Stimulated activated CD4-positive, alpha-beta T cell treated with anti-CD3 and anti-CD28 coated beads, Interleukin-4, amount 100 ng/mL, for 4 hours (primary cell): ENCODE results near the gene KLHL2.
"Not testable (repeated sequence)": the region's sequence is repeated elsewhere in the genome, so short reads cannot be mapped to it uniquely, and the experiment has no call there.

Source experiments
- DNase-seq, 2 experiments: peaks; one replicate each; pipeline ENCODE4 v3.0.0-alpha.2; 2020

The KLHL2 gene

DNA sequence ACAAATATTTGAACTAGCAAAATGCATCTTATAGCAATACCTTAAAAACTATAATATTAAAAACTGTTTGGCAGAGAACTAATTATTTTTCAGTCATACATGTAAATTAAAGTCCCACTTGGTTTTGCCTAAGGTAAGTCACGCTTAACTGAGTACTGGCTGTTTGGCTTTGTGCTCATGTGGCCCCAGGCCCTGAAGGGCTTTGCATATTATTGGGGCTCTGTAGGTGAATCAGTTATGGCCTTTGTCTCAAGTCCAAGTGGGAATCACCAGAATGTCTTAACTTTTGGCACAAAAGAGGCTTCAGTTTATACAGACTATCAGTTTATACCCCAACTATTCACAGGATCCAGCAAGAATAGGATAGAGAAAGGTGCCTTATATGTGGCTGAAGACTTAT is 29.5 kb downstream of the KLHL2 start:
- DNase-seq = not testable (repeated sequence)

DNA sequence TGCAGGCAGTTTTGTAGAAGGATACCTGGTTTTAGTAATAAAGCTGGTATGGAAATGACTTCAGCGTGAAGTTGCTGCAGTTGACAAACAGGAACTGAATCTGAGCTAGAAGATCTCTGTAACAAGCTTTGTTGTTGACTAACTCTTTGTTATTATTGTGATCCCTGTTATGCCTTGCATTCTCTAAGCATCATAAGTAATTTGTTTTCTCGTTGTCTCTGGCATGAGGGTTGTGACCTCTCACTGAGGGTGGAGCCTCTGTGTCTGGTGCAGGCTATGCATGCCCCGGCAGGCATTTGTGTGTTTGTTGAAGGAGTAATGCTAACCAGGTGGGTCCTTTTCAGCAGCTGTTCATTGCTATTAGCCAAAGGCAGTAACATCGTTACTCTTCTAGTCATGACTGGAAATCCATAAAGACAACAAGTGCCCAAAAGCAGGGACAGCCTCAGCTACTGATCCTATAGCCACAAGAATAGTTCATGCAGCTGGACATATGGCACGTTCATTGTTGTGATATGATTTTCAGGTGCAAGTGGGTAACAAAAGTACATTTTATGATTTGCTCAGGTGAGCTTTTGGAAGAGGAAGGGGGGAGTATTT is 30.8 kb downstream of the KLHL2 start:
- DNase-seq = not testable (repeated sequence)

DNA sequence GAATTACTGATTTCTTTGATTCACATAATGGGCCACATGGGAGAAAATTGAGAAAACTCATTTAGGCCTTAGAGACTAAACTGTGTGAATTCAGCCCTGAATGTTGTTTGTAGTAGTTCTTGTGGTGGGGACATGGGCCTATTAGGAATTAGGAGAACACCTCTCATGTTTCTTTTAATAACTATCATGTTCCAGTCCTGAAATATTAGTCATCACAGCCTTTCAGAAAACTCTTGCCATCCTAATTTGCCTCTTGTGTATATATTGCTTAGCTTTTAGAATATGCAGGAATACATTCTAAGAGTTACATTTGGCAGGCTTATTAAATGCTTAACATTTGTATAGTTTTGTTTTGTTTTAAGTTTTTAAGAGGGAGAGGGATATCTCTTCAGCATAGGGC is 33.4 kb downstream of the KLHL2 start:
- not testable (repeated sequence) for DNase-seq

DNA sequence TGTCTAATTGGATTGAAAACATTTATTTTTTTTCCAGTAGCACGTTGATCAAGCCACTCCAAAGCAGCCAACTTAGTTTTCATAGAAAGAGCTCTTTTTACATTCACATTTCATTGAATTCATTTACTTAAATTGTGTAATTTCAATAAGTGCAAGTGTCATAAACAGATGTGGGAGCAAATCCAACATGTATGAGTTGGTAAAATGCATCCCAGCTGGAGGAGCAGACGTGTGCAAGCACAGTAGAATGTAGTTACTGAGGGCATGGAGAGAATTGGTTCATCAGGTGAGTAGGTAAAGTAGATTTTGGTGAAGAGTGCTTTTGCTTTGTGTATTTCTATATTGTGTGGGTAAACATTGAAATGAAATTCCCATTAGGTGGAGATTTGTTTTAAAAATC is 36.8 kb downstream of the KLHL2 start:
- not testable (repeated sequence) for DNase-seq

DNA sequence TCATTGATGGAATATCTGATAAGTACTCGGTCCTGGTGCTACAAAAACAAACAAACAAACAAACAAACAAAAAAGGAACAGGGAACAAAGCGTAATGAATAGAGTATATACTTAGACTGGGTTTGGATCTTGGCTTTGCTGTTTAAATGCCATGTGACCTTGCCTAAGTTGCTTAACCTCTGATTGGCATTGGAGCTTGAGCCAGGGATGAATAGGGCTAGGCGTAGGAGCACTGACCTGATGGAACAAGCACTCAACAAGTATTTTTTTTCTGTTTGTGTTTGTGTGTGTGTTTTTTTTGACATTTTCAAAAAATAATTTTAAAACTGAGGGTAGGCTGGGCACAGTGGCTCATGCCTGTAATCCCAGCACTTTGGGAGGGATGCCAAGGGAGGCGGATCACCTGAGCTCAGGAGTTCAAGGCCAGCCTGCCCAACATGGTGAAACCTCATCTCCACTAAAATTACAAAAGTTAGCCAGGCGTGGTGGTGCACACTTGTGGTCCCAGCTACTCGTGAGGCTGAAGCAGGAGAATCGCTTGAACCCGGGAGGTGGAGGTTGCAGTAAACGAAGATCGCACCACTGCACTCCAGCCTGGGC is 37.3 kb downstream of the KLHL2 start:
- not testable (repeated sequence) for DNase-seq

DNA sequence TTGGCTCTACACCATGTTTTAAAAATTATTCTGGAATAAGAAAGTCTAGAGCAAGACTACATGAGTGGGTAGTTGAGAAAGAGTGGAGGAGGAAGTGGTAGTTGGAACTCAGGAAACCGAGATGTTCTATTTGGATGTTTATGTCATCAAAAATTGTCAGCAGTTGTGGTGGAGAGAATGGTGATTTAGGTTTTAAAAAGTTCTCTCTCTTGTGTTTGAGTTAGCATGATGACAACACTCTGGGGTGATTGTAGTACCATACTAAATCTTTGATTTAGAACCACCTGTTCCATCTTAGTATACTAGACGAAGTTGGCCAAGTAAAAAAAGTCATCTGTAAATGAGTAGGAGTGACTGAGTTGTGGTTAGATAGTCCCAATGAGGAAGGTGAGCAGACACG is 40.7 kb downstream of the KLHL2 start:
- no peak for DNase-seq

DNA sequence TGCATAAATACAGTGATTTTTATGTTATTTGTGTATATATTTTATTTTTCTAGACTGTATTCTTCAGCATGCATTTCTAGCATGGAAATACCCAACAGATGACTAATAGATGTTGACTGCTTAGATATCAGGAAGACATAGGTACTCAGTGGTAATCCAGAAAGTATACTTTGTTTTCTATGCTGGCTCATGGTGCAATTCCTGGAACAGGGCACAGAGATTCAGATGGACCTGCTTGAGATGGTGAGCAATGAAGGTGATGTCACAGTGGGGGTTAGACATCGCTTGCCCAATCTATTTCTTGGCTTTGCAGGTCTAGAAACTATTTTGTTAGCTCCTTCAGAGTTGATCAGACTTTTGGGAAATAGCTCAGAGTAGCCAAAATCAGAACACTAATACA is 41.5 kb downstream of the KLHL2 start:
- DNase-seq = not testable (repeated sequence)

DNA sequence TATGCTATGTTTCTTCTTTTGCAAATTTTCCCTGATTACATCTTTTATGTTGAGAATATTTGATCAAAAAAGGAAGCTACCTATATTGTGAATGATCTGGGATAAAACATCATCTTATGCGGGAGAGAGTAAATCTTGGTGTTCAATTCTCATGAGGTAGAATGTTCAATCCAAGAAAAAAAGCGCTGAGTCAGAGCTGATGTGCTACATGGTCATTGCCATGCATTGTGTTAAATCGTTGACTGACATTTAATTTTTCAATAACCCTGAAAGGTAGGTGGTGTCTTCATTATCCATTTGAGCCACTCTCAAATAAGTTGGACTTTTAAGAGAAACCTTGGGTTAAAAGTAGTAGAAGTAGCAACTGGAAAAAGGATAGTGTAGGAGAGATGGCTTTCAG is 47.4 kb downstream of the KLHL2 start:
- DNase-seq = not testable (repeated sequence)

DNA sequence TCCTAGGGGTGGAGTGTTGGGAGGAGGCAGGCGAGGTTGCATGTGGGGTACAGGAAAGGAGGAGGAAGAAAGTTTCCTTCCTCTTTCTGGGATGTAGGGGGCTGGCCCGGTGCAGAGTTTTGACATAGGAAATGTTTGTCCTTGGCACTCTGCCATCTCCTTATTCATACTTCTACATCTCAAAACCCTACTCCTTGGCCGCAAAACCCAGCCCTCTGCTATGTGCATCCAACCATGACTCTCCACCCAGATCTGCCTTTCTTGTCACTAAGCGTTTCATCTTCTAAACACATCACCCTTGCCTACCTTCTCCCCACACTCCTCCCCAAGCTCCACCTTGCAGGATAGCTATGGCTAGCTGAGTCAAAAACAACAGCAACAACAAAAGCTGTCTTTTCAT is 48.1 kb downstream of the KLHL2 start:
- DNase-seq = peak; percentile 2 to 45

DNA sequence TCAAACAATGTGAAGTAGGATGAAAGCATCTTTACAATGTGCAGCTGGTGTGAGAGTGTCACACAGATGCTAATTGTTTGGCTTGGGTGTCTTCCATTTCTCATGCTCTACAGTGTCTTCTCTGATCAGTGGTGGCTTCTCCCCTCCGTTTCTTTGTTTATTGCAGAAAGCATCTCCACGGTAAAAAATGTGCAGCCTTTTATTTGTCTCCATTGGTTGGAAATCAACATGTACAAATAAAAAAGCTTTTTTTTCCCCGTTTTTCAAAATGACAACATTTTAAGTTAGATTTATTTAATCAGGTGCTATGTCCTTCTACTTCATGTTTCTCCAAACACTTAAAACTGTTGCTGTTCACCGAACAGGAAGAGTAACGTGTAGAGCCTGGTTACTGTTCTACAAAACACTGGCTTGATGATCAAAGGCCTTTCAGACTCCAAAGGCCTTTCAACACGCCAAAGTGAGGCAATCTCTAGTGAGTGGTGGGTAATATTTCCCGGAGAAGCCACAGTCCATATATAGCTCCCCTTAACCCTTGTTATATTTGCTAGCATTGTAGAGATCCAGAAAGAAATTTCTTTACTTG is 48.8 kb downstream of the KLHL2 start:
- not testable (repeated sequence) for DNase-seq

DNA sequence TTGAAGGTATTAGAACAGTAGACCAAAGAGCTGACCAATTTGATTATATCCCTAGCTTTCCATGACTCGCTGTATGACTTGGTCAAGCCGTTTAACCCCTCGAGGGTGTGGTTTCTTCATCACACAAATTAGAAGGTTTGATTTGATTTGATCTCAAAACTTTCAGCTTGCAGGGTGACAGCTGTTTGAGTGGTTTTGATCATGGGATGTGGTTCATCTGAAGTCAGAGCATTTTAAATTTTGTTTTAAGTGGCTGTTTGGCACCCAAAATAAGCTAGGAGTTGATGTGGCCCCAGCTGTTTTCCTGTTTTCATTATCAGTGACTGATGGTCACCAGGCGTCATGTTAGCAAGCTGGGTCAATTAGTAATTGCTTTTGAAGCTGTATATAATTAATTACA is 52.4 kb downstream of the KLHL2 start:
- DNase-seq = not testable (repeated sequence)

DNA sequence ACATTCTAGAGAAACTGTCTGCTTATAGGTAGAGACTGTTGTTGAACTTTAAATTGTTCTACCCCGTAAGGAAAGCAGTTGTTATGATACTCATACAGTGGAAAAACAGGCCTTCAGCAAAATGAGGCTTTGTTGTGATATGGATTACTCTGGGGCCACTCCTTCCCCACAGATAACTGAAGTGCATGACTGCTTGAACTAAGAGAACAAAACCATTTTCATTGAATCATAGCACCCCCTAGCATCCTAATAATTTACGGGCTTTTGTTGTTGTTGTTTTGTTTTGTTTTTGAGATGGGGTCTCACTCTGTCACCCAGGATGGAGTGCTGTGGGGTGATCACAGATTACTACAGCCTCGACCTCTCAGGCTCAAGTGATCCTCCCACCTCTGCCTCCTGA is 54.9 kb downstream of the KLHL2 start:
- DNase-seq = not testable (repeated sequence)

DNA sequence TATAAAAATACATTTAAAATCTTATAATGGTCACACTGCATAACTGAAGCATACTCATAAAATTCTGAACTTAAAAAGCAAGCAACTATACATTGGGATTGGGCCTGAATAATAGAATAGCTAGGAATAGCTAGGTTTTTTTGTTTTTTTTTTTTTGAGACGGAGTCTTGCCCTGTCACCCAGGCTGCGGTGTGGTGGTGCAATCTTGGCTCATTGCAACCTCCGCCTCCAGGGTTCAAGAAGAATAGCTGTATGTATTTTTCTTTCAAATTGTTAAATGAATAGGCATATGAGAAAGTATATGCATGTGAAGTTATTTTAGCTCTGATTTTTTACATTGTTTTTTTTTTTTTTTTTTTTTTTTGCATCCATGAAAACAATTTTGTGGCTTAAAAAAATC is 56.1 kb downstream of the KLHL2 start:
- not testable (repeated sequence) for DNase-seq

DNA sequence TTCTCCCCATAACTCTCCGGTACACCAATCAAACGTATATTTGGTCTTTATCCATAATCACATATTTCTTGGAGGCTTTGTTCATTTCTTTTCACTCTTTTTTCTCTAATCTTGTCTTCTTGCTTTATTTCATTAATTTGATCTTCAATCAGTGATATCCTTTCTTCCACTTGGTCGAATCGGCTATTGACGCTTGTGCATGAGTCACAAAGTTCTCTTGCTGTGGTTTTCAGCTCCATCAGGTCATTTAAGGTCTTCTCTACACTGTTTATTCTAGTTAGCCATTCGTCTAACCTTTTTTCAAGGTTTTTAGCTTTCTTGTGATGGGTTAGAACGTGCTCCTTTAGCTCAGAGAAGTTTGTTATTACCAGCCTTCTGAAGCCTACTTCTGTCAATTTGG is 62.6 kb downstream of the KLHL2 start:
- not testable (repeated sequence) for DNase-seq

DNA sequence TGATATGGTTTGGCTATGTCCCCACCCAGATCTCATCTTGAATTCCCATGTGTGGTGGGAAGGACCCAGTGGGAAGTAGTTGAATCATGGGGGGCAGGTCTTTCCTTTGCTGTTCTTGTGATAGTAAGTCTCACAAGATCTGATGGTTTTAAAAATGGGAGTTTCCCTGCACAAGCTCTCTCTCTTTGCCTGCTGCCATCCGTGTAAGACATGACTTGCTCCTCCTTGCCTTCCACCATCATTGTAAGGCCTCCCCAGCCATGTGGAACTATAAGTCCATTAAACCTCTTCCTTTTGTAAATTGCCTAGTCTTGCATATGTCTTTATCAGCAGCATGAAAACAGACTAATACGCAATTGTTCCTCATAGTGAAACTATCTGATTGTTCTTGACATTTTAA is 66.1 kb downstream of the KLHL2 start:
- not testable (repeated sequence) for DNase-seq

DNA sequence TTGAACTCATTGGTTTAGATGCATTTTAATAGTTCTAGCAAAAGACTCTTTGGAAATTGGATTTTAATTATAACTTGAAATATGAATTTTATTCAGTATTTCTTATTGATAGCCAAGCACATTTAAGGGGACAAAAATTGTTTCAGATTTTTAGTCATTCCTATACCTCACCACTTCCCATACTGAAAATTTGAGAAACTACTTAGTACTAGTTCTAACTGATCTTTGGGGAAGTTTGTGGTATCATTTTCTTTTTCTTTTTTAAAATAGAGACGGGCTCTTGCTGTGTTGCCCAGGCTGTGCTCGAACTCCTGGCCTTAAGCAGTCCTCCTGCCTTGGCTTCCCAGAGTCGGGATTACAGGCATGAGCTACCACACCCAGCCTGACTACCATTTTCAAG is 68.0 kb downstream of the KLHL2 start:
- DNase-seq = not testable (repeated sequence)

DNA sequence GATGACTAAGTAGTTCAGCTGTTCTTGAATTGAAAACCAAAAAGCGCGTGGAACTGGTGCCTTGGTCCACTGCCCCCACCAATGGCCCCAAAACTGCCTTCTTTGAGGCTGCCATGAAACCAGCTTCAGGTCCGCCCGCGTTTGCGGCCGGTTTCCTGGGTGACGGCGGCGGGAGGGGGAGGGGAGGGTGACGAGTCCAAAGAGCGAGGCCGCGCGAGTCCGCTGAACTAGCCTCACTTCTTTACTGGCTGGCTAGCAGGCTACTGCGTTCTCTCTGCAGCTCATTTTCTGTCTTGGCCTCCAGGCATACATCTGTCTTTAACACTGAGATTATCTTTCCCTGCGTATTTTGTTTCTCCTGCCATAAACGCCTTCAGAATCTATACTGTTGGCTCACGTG is 72.2 kb downstream of the KLHL2 start:
- not testable (repeated sequence) for DNase-seq

DNA sequence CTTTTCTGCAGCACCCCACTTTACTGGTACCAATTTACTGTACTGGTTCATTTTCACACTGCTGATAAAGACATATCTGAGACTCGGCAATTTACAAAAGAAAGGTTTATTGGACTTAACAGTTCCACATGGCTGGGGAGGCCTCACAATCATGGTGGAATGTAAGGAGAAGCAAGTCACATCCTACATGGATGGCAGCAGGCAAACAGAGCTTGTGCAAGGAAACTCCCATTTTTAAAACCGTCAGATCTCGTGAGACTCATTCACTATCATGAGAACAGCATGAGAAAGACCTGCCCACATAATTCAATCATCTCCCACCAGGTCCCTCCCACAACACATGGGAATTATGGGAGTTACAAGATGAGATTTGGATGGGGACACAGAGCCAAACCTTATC is 77.3 kb downstream of the KLHL2 start:
- not testable (repeated sequence) for DNase-seq

DNA sequence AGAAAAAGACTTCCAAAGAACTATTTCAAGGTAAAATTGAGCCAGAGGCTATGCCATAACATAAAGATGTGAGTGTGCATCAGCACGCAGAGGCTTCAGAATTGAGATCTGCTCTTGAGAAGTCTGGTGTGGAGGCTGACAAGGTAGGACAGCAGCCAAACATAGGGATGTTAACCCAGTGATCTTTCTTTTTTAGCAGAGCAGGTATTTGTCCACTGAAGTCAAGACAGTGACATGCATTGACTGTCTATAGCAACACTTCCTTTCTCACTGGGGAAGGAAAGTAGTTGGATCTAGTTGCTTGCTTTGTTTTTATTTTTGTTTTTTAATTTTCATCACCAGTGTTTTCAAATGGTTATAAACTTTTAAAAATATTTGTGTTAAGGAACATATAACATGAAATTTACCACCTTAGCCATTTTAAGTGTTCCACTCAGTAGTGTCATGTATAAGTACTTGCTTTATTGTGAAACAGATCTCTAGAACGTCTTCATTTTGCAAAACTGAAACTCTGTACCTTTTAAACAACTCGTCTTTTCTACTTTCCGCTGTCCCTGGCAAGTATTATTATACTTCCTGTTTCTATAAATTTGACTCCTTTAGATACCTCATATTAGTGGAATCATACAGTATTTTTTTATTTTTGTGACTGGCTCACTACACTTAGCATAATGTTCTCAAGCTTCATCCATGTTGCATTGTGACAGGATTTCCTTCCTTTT is 79.4 kb downstream of the KLHL2 start:
- not testable (repeated sequence) for DNase-seq

DNA sequence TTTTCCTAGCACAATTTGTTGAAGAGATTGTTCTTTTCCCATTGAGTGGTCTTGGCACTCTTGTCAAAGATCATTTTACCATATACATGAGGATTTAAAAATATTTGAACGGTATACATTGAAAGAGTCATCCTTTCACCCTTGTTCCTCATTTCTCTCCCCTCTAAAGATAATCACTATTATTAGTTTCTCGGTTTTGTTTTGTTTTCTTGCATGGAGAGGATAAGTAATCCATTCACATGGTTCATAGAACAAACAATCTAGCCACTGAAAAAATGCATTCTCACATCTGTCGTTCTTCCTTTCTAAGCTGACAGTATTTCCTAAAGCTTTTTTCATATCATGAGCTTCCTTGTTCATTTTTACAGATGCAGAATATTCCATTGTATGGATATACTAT is 80.9 kb downstream of the KLHL2 start:
- no peak for DNase-seq

DNA sequence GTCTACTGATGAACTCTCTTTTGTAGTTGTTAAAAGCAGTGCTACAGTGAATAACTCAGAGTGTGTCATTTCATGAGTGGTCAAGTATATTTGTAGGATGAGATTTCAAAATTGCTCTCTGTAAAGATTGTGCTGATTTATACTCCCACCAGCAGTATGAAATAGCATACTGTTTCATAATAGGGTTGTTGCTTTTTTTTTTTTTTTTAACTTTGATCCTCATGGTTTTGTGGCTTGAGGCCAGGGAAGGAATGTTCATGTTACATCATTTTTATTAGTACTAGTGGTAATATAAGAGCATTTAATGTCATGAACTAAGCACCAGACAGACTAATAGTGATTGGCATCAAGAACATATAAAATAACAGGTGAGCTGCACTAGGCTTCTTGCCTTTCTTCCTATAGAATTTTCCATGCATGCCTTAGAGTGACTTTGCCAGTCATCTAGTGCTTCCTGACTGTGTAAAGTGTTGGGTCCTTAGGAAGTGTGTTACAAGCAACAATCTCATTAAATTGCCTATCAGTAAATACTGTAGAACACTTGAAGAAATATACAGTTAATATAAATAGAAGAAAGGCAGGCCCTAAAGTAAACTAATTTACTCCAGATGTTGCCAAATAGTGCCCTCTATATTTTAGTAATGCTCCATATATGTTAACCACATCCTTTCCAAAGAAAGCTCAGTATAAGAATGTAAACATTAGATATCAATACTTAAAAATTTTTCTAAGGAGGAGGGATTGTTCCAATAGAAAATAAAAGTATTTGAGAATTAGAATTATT is 81.5 kb downstream of the KLHL2 start:
- no peak for DNase-seq

DNA sequence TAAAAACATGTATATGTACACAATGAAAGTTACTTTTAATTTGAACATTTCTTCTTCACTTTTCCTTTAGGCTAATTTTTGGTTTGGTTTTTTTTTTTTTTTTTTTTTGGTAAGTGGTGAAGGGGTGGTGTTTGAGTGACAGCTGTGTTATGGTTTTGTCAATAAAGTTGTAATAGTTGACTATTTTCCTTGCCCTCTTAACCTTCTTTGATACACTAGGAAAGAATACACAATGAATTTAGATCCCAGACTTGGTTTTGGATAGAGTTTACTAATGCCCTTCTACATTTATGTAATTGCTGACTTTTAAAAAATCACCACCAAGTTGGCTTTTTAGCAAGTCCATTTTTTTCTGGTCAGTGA is 82.0 kb downstream of the KLHL2 start:
- DNase-seq = no peak

DNA sequence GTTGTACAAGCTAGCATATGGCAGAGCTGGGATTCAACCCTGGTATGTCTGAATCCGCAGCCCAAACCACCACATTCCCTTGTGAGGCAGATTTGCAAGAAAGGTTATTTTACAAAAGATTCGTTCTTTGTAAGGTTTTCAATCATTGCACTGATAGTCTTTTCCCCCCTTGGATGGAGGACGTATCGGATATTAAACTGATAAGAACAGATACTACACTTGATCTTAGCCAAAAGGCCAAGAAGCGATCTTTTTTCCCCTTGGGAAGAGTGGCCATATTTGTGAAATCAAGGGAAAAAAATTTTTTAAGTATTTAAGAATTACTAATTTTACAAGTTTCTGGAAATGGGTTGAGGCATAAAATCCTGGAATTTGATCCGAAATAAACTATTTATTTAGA is 85.7 kb downstream of the KLHL2 start:
- no peak for DNase-seq
